SHP77 treated with DMSO at 0.1 percent for 48 hours (cell line): ENCODE results near the gene SMAP1.

Experiments
- DNase-seq: peaks from one replicate; lab custom pipeline; 2025; lab: John Stamatoyannopoulos, UW

The SMAP1 gene

DNA sequence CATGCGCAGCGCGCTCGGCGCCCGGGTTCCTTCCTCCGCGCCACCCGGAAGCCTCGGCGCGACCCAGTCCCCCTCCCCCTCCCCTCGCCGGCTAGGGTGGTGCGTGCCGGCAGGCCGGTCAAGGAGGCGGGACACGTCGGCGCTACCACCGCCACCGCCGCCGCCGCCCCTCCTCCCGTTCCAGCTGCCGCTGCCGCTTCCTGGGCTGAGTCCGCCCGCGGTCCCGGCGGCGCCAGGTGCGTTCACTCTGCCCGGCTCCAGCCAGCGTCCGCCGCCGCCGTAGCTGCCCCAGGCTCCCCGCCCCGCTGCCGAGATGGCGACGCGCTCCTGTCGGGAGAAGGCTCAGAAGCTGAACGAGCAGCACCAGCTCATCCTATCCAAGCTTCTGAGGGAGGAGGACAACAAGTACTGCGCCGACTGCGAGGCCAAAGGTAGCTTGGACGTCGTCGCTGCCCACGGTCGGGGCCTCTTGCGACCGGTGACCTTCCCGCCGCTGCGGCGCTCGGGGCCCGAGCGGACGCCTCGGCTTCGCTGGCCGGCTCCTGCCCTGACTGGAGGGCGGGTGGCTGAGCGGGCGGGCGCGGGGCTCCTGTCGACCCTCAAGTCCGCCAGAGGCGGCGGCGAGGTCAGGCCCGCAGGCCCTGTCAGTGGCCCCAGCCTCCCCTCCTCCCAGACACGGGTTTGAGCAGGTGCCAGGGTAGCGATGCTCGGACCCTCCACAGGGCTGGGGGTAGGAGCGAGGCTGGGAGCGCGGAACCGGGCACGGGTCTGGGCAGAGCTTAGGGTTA is at the start of gene SMAP1:
Gene SMAP1 (plus strand): TSS at position 173 of the 788 bp plus-strand sequence. CDS start 141 bp downstream, at position 314.
- peak; percentile 78 for DNase-seq

DNA sequence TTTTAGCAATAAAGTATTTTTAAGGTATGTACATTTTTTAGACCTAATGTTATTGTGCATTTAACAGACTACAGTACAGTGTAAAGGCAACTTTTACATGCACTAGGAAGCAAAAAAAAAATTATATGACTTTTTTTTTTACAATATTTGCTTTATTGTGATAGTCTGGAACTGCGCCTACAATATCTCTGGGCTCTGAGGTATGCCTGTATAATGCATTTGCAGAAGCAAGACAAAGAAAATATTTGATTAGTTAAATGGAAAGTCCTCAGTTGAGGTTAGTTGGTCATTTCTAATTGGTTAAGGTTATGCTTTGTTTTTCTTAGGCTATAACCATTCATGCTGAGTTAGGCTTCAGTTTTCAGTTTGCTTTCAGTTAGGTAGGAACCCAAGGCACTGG is 46.9 kb upstream of the SMAP1 start:
- no peak for DNase-seq

- DNase-seq = no peak
Measured at GRCh38 chr6:70622461-70622860, 45.2 kb upstream of the SMAP1 start.

GRCh38 chr6:70625436-70625835 is 42.2 kb upstream of the SMAP1 start:
- DNase-seq = no peak

- DNase-seq = no peak
Measured at GRCh38 chr6:70627500-70628254, 40.0 kb upstream of the SMAP1 start.

DNA sequence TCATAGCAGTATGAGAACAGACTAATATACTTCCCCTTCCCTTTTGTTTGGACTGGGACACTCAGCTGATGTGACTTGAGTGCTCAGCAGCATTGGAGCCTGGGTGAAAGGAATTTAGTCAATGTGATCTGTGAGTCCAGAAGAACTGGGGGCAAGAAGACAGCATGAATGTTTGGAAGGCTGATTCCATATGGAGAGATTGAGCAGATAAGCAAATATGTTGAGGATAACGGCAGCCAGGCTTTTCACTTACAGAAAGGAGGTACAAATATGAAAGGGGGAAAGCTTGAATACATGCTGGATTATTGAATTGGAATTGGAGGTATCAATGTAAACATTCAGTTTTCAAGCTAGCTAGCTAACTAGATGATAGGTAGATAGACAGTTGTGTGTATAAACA is 37.8 kb upstream of the SMAP1 start:
- DNase-seq = no peak

GRCh38 chr6:70633870-70634269 is 33.8 kb upstream of the SMAP1 start:
- no peak for DNase-seq

DNA sequence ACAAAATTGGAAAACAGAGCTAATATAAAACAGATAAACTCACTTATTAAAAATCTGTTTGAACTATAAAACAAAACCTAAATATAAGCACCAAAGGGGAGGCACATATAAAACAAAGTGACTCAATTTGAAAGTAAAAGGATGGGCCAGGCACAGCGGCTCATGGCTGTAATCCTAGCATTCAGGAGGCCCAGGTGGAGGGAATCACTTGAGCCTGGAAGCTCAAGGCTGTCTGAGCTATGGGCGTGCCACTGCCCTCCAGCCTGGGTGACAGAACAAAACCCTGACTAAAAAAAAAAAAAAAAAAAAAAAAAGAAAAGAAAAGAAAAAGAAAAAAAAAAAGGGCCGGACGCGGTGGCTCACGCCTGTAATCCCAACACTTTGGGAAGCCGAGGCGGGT is 31.1 kb upstream of the SMAP1 start:
- DNase-seq = no peak

DNA sequence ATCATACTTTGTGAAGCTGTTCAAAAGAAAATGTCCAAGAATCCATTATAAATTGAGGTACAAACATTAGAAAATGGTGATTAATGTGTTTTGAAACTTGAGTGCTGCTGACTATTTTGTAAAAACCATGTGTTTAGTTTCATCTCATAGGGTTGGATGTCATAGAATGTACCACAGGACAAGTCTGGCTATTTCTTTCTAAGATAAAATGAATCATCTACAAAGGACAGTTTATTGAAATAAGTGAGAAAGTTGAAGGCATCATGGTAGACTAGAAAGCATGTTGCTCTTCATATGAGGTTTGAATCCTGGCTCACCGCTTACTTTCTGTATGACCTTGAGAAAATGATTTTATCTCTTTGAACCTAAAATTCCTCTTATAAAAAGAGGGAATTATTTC is 29.2 kb upstream of the SMAP1 start:
- no peak for DNase-seq

- DNase-seq = no peak
Measured at GRCh38 chr6:70651326-70651905, 16.3 kb upstream of the SMAP1 start.

GRCh38 chr6:70652216-70652615 is 15.5 kb upstream of the SMAP1 start:
- no peak for DNase-seq

GRCh38 chr6:70657706-70658105 is 10.0 kb upstream of the SMAP1 start:
- DNase-seq = no peak

- DNase-seq = no peak
Measured at GRCh38 chr6:70663881-70664466, 3.7 kb upstream of the SMAP1 start.

DNA sequence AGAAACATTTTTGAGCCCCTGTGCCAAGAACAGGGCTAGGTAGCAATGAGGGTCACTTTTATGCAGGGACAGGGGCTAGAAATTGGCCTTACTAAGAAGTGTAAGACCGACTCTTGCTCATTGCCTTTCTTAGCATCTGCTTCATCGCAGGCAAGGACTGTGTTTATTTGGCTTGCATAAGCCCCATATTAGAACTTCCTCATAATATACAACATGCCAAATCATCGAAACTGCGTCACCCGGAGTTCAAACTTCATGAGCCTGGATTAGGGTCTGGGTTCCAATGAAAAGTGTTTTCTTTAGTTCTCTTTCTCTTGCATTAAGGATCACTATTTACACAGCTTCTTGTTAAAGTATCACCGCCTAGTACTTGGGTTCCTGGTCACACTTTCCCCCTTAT is 977 bp upstream of the SMAP1 start:
- no peak for DNase-seq

DNA sequence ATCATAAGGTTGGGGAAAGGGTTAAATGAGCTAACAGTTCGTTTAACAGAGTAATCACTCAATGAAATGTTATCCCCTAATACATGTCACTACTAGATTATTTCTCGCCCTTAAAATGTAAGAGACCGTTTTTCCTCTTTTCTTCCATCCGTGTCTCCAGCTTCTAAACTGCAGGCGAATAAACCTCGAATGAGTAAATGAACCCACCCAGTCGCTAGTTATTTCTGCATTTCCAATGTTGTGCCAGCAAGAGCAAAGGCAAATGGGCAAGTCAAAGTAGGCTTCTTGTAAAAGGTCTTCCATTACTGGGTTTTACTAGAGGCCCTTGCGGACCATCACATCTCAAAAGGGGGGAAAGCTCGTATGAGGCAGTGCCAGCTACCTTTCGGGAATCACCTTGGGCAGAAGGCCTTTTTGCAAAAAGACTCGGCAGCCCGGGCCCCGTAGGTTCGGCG is 400 bp upstream of the SMAP1 start:
- DNase-seq = no peak

DNA sequence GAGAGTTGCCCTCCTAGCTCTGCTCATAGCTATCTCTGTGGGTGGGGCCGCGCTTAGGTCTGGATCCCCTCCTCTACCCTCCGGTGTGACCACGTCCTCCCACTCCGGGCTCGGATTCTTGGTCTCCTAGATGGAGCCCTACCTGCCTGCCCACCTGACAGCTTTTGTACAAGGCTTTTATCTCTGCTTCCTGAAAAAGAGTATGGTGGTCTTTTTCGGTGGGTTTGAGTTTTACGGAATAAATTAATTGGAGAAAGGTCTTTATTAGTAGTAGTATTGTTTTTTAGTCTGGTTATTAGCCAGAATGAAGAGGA is 773 bp downstream of the SMAP1 start:
- DNase-seq = no peak

DNA sequence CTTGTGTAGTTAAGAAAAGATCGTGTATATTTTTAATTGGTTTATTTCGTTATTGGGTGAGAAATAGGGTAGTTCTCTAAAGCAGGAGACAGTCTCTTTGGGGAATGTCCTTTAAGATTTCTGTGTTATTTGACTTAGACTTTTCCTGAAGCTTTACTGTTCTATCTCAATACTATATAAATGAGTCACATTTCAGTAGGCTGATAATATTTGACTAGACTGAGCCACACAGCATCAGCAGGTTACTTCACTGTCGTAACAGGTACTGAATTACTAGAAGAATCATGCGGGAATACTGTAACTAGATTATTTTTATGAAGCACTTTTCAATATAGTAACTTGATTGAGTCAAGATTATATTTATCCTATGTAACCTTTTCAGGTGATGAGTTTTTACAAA is 1.4 kb downstream of the SMAP1 start:
- DNase-seq = no peak

DNA sequence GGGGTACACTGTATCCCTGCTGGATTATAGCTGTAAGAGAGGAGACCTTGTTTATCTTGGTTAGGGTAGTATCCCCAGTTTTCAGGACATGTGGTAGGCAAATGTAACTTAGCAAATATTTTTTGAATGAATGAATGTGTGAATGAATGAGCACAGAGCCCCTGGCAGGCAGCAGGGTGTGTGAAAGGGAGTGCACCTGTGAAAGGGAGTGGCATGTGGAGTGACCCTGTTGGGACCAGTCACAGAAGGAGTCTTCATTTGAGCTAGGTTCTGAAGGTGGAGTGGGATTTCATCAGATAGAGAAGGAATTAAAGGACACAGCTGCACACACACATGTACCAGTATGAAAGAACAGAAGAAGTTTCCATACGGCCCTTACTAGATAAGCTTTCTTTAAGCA is 4.9 kb downstream of the SMAP1 start:
- no peak for DNase-seq

- no peak for DNase-seq
Measured at GRCh38 chr6:70673054-70673453, 5.4 kb downstream of the SMAP1 start.

DNA sequence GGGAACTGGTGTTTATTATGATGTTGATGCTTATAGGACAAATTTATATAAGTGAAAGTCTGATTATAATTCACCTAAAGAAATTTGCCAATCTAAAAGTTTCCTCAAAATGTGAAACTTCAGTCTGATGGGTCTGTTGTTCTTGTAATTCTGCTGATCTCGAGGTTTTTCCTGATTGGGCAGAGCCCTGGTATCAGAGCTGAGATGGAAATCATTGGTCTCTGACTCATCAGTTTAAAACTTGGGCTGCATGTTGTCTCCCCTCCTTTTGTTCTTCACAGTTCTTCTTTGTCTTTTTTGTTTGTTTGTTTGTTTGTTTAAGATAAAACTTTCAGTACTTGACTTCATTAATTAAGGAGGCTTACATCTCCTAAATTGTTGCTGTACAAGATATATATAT is 5.9 kb downstream of the SMAP1 start:
- DNase-seq = no peak

DNA sequence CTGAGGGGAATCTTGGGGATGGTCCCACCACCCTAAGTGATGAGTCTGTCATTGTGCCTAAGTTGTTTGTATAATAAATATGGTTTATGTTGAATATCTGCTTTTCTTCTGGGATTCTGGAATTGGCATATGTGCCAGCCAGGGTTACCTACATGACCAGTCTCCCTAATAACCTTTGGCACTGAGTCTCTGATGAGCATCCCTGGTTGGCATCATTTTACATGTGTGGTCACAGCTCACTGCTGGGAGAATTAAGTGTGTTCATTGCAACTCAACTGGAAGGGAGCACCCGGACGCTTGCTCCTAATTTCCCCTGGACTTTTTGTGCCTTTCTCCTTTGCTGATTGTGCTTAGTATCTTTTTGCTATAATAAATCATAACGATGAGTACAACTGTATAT is 8.1 kb downstream of the SMAP1 start:
- DNase-seq = no peak

GRCh38 chr6:70676821-70677220 is 9.1 kb downstream of the SMAP1 start:
- no peak for DNase-seq

- DNase-seq = no peak
Measured at GRCh38 chr6:70680396-70680795, 12.7 kb downstream of the SMAP1 start.
